Mesothelial cell of epicardium (in vitro differentiated cells): ENCODE measurements around the gene CLEC14A. TPM values are rescaled to one million over a fixed set of nuclear protein-coding genes. Genes with fewer than 3 reads are reported as not detected.
A peak's percentile ranks its signal among the peaks of the same experiment; 100 is the strongest.

Experiments used
- DNase-seq, 2 experiments: peaks; one replicate each; pipeline ENCODE4 v3.0.0; 2021; ENCODE audit warnings: low spot score in 2 of 2; ENCODE audit not compliant: unreplicated experiment in 2 of 2
- H3K27ac Mint-ChIP-seq: 2 replicates; pipeline ENCODE4 v1.8.0; 2021; ENCODE audit warnings: mixed read lengths
- H3K27me3 Mint-ChIP-seq: 2 replicates; pipeline ENCODE4 v1.8.0; 2021; ENCODE audit warnings: low read depth, mixed read lengths
- H3K36me3 Mint-ChIP-seq: 2 replicates; pipeline ENCODE4 v1.8.0; 2021; ENCODE audit warnings: mixed read lengths
- H3K4me1 Mint-ChIP-seq: 2 replicates; pipeline ENCODE4 v1.8.0; 2021; ENCODE audit warnings: mixed read lengths
- H3K4me3 Mint-ChIP-seq: 2 replicates; pipeline ENCODE4 v1.8.0; 2021; ENCODE audit warnings: mild to moderate bottlenecking, moderate library complexity, mixed read lengths
- H3K9me3 Mint-ChIP-seq: 2 replicates; pipeline ENCODE4 v1.8.0; 2021; ENCODE audit warnings: mixed read lengths
- total RNA-seq: library from RNA; stranded (reverse); gene quantifications from 3 replicates; pipeline ENCODE4 v1.2.1, GENCODE V29; 2021
- TF ChIP-seq, protein P1 (sequence below): fragments of 200-600 bp; sonication (generic); IDR thresholded peaks from one replicate; pipeline ENCODE4 v1.5.0; 2021; ENCODE audit warnings: antibody characterized with exemption; ENCODE audit not compliant: unreplicated experiment

CLEC14A gene
- total RNA-seq, 1 donor from 2014 or later = 0.13 TPM

- peaks cover 6% of the 10 kb centered on the region for H3K4me1 Mint-ChIP-seq
- H3K36me3 Mint-ChIP-seq = no peaks in the 10 kb centered on the region
- H3K9me3 Mint-ChIP-seq = no peaks in the 10 kb centered on the region
- peak; percentile 20 to 47 for DNase-seq
- H3K4me3 Mint-ChIP-seq = peak overlapping the region; percentile 56
- H3K27me3 Mint-ChIP-seq = peaks cover 69% of the 10 kb centered on the region
- H3K27ac Mint-ChIP-seq = no peak overlapping the region
- TF ChIP-seq, protein P1, sequence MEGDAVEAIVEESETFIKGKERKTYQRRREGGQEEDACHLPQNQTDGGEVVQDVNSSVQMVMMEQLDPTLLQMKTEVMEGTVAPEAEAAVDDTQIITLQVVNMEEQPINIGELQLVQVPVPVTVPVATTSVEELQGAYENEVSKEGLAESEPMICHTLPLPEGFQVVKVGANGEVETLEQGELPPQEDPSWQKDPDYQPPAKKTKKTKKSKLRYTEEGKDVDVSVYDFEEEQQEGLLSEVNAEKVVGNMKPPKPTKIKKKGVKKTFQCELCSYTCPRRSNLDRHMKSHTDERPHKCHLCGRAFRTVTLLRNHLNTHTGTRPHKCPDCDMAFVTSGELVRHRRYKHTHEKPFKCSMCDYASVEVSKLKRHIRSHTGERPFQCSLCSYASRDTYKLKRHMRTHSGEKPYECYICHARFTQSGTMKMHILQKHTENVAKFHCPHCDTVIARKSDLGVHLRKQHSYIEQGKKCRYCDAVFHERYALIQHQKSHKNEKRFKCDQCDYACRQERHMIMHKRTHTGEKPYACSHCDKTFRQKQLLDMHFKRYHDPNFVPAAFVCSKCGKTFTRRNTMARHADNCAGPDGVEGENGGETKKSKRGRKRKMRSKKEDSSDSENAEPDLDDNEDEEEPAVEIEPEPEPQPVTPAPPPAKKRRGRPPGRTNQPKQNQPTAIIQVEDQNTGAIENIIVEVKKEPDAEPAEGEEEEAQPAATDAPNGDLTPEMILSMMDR = no peak
Observed at GRCh38 chr14:38254571-38255407, 1.1 kb downstream of the CLEC14A start.

GRCh38 chr14:38253676-38254075 is 2.2 kb downstream of the CLEC14A start:
- H3K36me3 Mint-ChIP-seq = no peaks in the 10 kb centered on the region
- peaks cover 64% of the 10 kb centered on the region for H3K27me3 Mint-ChIP-seq
- no peak for DNase-seq
- TF ChIP-seq, protein P1 = no peak
- no peak overlapping the region for H3K27ac Mint-ChIP-seq
- no peaks in the 10 kb centered on the region for H3K9me3 Mint-ChIP-seq
- no peak overlapping the region for H3K4me3 Mint-ChIP-seq
- H3K4me1 Mint-ChIP-seq = peaks cover 6% of the 10 kb centered on the region

DNA sequence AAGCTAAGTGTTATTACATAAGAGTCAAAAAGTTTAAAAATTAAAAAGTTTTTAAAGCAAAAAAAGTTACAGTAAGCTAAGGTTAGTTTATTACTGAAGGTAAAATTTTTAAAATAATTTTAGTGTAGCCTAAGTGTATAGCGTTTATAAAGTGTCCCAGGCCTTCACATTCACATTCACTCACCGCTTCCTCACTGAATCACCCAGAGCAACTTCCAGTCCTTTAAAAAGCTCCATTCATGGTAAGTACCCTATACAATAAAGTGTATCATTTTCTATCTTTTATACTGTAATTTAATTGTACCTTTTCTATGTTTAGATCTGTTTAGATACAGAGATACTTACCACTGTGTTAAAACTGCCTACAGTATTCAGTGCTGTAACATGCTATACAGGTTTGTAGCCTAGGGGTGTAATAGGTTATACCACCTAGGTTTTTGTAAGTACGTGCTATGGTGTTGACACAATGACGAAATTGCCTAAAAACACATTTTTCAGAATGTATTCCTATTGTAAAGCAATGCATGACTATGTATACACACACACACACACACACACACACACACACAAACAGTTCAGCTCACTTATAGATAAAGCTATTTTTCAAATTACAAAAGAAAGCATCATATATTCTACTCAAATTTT is 3.7 kb downstream of the CLEC14A start:
- H3K4me1 Mint-ChIP-seq = peaks cover 6% of the 10 kb centered on the region
- peaks cover 60% of the 10 kb centered on the region for H3K27me3 Mint-ChIP-seq
- no peaks in the 10 kb centered on the region for H3K36me3 Mint-ChIP-seq
- H3K9me3 Mint-ChIP-seq = no peaks in the 10 kb centered on the region
- DNase-seq = no peak
- TF ChIP-seq, protein P1 = no peak
- H3K27ac Mint-ChIP-seq = no peak overlapping the region
- no peak overlapping the region for H3K4me3 Mint-ChIP-seq

DNA sequence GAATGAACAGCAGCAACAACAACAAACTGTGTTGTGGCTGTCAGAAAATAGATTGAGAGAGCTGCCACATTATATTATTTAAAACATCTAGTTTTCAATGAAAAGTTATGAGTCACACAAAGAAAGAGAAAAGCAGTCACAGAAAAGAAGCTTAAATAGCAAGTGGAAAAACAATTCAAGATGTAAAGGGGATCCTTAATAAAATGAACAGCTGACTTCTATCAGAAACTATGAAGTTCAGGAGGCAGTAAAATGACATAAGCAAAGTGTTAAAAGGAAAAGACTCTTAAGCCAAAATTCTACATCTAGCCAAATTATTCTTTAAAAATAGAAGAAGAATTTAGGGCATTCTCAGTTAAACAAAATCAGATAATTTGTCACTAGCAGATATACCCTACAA is 5.6 kb downstream of the CLEC14A start:
- peaks cover 3% of the 10 kb centered on the region for H3K4me1 Mint-ChIP-seq
- no peak overlapping the region for H3K27ac Mint-ChIP-seq
- no peak overlapping the region for H3K4me3 Mint-ChIP-seq
- no peaks in the 10 kb centered on the region for H3K36me3 Mint-ChIP-seq
- DNase-seq = no peak
- no peaks in the 10 kb centered on the region for H3K9me3 Mint-ChIP-seq
- peaks cover 53% of the 10 kb centered on the region for H3K27me3 Mint-ChIP-seq
- TF ChIP-seq, protein P1 = no peak

GRCh38 chr14:38248321-38249028 is 7.4 kb downstream of the CLEC14A start:
- Mint-ChIP-seq H3K4me3 (no peak overlapping the region), H3K36me3 (no peaks in the 10 kb centered on the region), H3K9me3 (no peaks in the 10 kb centered on the region), H3K27me3 (peaks cover 39% of the 10 kb centered on the region), H3K27ac (no peak overlapping the region), H3K4me1 (no peaks in the 10 kb centered on the region)
- TF ChIP-seq, protein P1 = no peak
- no peak for DNase-seq
